Loucy (cell line): ENCODE measurements around the gene ALPG.

Source experiments
- EZH2phosphoT487 ChIP-seq: fragments of 200-600 bp; IDR thresholded peaks from 2 replicates; pipeline ENCODE4 v1.6.1; 2018; ENCODE audit warnings: antibody characterized with exemption, mild to moderate bottlenecking, moderate library complexity, borderline replicate concordance
- TF ChIP-seq, protein P1 (sequence below): fragments of 200-600 bp; sonication (generic); conservative IDR thresholded peaks from 2 replicates; pipeline ENCODE4 v1.5.1; 2014; ENCODE audit warnings: mild to moderate bottlenecking, antibody characterized with exemption, low read length

DNA sequence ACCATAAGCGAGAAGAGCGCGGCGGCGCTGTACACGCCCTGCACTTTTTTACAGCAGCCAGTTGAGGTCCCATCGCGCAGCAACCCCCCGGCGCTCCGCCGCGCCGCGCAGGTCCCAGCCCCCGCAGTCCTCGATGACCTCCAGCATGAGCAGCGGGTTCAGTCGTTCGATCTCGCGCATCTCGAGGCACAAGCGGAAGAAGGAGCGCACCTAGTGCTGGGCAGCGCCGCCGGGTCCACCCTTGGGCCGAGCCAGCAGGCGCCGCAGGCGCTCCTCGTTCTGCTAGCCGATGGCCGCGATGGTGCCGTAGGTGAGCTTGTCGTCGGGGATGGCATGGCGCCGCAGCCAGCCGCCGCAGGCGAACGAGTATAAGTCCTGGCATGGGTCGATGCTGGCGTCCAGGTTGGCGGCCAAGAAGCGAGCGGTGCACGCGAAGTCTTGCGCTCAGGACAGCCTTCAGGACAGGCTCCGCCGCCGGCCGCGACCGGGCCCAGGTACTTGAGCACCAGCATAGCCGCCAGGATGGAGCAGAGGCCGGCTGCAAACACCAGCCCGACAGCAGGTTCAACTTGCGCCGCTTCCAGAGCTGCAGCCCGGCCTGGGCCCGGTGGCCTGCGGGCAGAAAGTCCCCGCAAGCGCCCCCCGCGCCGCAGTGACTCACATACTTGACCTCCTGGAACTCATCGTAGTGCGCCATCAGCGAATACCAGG is 19.7 kb upstream of the ALPG start:
- TF ChIP-seq, protein P1, sequence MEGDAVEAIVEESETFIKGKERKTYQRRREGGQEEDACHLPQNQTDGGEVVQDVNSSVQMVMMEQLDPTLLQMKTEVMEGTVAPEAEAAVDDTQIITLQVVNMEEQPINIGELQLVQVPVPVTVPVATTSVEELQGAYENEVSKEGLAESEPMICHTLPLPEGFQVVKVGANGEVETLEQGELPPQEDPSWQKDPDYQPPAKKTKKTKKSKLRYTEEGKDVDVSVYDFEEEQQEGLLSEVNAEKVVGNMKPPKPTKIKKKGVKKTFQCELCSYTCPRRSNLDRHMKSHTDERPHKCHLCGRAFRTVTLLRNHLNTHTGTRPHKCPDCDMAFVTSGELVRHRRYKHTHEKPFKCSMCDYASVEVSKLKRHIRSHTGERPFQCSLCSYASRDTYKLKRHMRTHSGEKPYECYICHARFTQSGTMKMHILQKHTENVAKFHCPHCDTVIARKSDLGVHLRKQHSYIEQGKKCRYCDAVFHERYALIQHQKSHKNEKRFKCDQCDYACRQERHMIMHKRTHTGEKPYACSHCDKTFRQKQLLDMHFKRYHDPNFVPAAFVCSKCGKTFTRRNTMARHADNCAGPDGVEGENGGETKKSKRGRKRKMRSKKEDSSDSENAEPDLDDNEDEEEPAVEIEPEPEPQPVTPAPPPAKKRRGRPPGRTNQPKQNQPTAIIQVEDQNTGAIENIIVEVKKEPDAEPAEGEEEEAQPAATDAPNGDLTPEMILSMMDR, result no peak
- TF ChIP-seq EZH2phosphoT487, result no peak
